Activated T-helper 1 cell treated with anti-CD3 and anti-CD28 coated beads, Interleukin-12 subunit alpha, Interleukin-12 subunit beta, Interleukin-2, Interleukin-4 antibody, amounts not matched to agents 30 ng/mL and 10 ng/mL and 1 ng/mL, durations not matched to agents 14 hours and 24 hours and 36 hours (primary cell): ENCODE measurements around the gene LKAAEAR1. TPM values are rescaled to one million over a fixed set of nuclear protein-coding genes. Genes with fewer than 3 reads are reported as not detected.
A peak's percentile ranks its signal among the peaks of the same experiment; 100 is the strongest.

Source experiments
- DNase-seq: peaks from one replicate; pipeline ENCODE4 v3.0.0; 2021; ENCODE audit warnings: low spot score
- H3K27ac Mint-ChIP-seq: one replicate; pipeline ENCODE4 v1.8.0; 2021; ENCODE audit warnings: mild to moderate bottlenecking, mixed read lengths
- H3K27me3 Mint-ChIP-seq: one replicate; pipeline ENCODE4 v1.8.0; 2022; ENCODE audit warnings: mild to moderate bottlenecking, moderate library complexity, mixed read lengths; ENCODE audit not compliant: insufficient read depth
- H3K36me3 Mint-ChIP-seq: one replicate; pipeline ENCODE4 v1.8.0; 2021; ENCODE audit warnings: low read depth, mixed read lengths
- H3K4me1 Mint-ChIP-seq: one replicate; pipeline ENCODE4 v1.8.0; 2021; ENCODE audit warnings: low read depth, mixed read lengths
- H3K4me3 Mint-ChIP-seq: one replicate; pipeline ENCODE4 v1.8.0; 2021; ENCODE audit warnings: mild to moderate bottlenecking, moderate library complexity, mixed read lengths
- H3K9me3 Mint-ChIP-seq: one replicate; pipeline ENCODE4 v1.8.0; 2021; ENCODE audit warnings: mixed read lengths
- intact Hi-C: fragments of 100-400 bp; cut with micrococcal nuclease; formaldehyde crosslinking; loops from one replicate; pipeline ENCODE4 v1.15.1; 2024
- total RNA-seq: library from RNA; stranded (reverse); gene quantifications from 2 replicates; pipeline ENCODE4 v1.2.3, GENCODE V29; 2022

LKAAEAR1 gene
- total RNA-seq, 1 donor from 2014 or later, result 0.31 TPM

GRCh38 chr20:64084685-64085152 lies 521 bp upstream of the LKAAEAR1 start:
- H3K4me3 Mint-ChIP-seq, result peak overlapping the region; percentile 81
- peak overlapping the region; percentile 67 for H3K27ac Mint-ChIP-seq
- H3K36me3 Mint-ChIP-seq, result no peaks in the 10 kb centered on the region
- H3K4me1 Mint-ChIP-seq, result peaks cover 15% of the 10 kb centered on the region
- intact Hi-C loops, result no loop called here
- DNase-seq, result no peak
- H3K9me3 Mint-ChIP-seq, result peaks cover 3% of the 10 kb centered on the region
- H3K27me3 Mint-ChIP-seq, result peaks cover 29% of the 10 kb centered on the region

- H3K4me1 Mint-ChIP-seq, result peaks cover 19% of the 10 kb centered on the region
- H3K4me3 Mint-ChIP-seq, result peak overlapping the region; percentile 72
- H3K9me3 Mint-ChIP-seq, result peaks cover 3% of the 10 kb centered on the region
- peak; percentile 67 for DNase-seq
- H3K36me3 Mint-ChIP-seq, result no peaks in the 10 kb centered on the region
- H3K27me3 Mint-ChIP-seq, result peaks cover 29% of the 10 kb centered on the region
- intact Hi-C loops, result loop anchor here (1.0 kb wide), 1 partner anchor 37 kb away; no protein-coding TSS in a partner anchor
- peak overlapping the region; percentile 55 for H3K27ac Mint-ChIP-seq
Observed at GRCh38 chr20:64083378-64083803, 807 bp downstream of the LKAAEAR1 start.

GRCh38 chr20:64082820-64083377 lies 1.3 kb downstream of the LKAAEAR1 start:
- DNase-seq, result no peak
- peaks cover 1% of the 10 kb centered on the region for H3K36me3 Mint-ChIP-seq
- H3K4me1 Mint-ChIP-seq, result peaks cover 21% of the 10 kb centered on the region

GRCh38 chr20:64082126-64082731 lies 2.0 kb downstream of the LKAAEAR1 start:
- Mint-ChIP-seq H3K36me3 (peaks cover 2% of the 10 kb centered on the region), H3K27ac (peak overlapping the region; percentile 44), H3K4me1 (peaks cover 24% of the 10 kb centered on the region), H3K4me3 (peak overlapping the region; percentile 65), H3K9me3 (no peaks in the 10 kb centered on the region), H3K27me3 (peaks cover 24% of the 10 kb centered on the region)
- no peak for DNase-seq
- intact Hi-C loops, result no loop called here

More at GRCh38 chr20:64082820-64083377, 1.3 kb downstream of the LKAAEAR1 start:
- H3K4me3 Mint-ChIP-seq, result peak overlapping the region; percentile 72
- intact Hi-C loops, result loop anchor here (1.0 kb wide), 1 partner anchor 37 kb away; no protein-coding TSS in a partner anchor
- H3K27me3 Mint-ChIP-seq, result peaks cover 24% of the 10 kb centered on the region
- peaks cover 3% of the 10 kb centered on the region for H3K9me3 Mint-ChIP-seq
- peak overlapping the region; percentile 55 for H3K27ac Mint-ChIP-seq

GRCh38 chr20:64081624-64081964 lies 2.6 kb downstream of the LKAAEAR1 start:
- Mint-ChIP-seq H3K27ac (peak overlapping the region; percentile 72), H3K9me3 (no peaks in the 10 kb centered on the region), H3K4me3 (peak overlapping the region; percentile 65), H3K4me1 (peaks cover 24% of the 10 kb centered on the region), H3K27me3 (peaks cover 24% of the 10 kb centered on the region), H3K36me3 (peaks cover 2% of the 10 kb centered on the region)
- no peak for DNase-seq
- intact Hi-C loops, result no loop called here

- Mint-ChIP-seq H3K27me3 (peaks cover 21% of the 10 kb centered on the region), H3K36me3 (peaks cover 3% of the 10 kb centered on the region), H3K27ac (peak overlapping the region; percentile 48), H3K4me1 (peaks cover 24% of the 10 kb centered on the region), H3K9me3 (no peaks in the 10 kb centered on the region), H3K4me3 (peak overlapping the region; percentile 72)
- no peak for DNase-seq
- intact Hi-C loops, result no loop called here
Observed at GRCh38 chr20:64080813-64081623, 3.2 kb downstream of the LKAAEAR1 start.

- Mint-ChIP-seq H3K4me1 (peaks cover 24% of the 10 kb centered on the region), H3K27ac (peak within 1 kb of the TSS; percentile 83), H3K36me3 (peaks cover 7% of the 10 kb centered on the region), H3K27me3 (peaks cover 13% of the 10 kb centered on the region), H3K9me3 (no peaks in the 10 kb centered on the region), H3K4me3 (peak within 1 kb of the TSS; percentile 93)
- no peak for DNase-seq
- intact Hi-C loops, result no loop called here
Observed at GRCh38 chr20:64080013-64080812, 4.0 kb downstream of the LKAAEAR1 start, which contains the start of gene OPRL1. OPRL1 (plus strand) TSS chr20:64080082; CDS start chr20:64092721, 12,639 bp downstream.

GRCh38 chr20:64079273-64080012 lies 4.8 kb downstream of the LKAAEAR1 start, which contains the start of gene RGS19:
RGS19 (minus strand) TSS chr20:64079518; CDS start chr20:64076886, 2,632 bp downstream.
- Mint-ChIP-seq H3K27ac (peak within 1 kb of the TSS; percentile 83), H3K27me3 (peaks cover 8% of the 10 kb centered on the region), H3K4me3 (peak within 1 kb of the TSS; percentile 93), H3K9me3 (no peaks in the 10 kb centered on the region), H3K4me1 (peaks cover 24% of the 10 kb centered on the region), H3K36me3 (peaks cover 8% of the 10 kb centered on the region)
- intact Hi-C loops, result loop anchor here (1.0 to 5.0 kb wide), 7 partner anchors 16 to 862 kb away; partner anchors contain the start of genes C20orf204, DNAJC5, PCMTD2 and RTEL1
- DNase-seq, result peak; percentile 75

GRCh38 chr20:64078934-64079272 lies 5.3 kb downstream of the LKAAEAR1 start:
- Mint-ChIP-seq H3K4me3 (peak overlapping the region; percentile 93), H3K27ac (peak overlapping the region; percentile 83), H3K9me3 (no peaks in the 10 kb centered on the region), H3K27me3 (peaks cover 4% of the 10 kb centered on the region), H3K4me1 (peaks cover 20% of the 10 kb centered on the region), H3K36me3 (peaks cover 8% of the 10 kb centered on the region)
- intact Hi-C loops, result loop anchor here (1.0 to 5.0 kb wide), 7 partner anchors 16 to 862 kb away; partner anchors contain the start of genes C20orf204, DNAJC5, PCMTD2 and RTEL1
- DNase-seq, result no peak

GRCh38 chr20:64077876-64078551 lies 6.2 kb downstream of the LKAAEAR1 start:
- intact Hi-C loops, result loop anchor here (1.0 to 5.0 kb wide), 6 partner anchors 12 to 861 kb away; partner anchors contain the start of genes C20orf204, DNAJC5, RTEL1 and YTHDF1
- peak; percentile 52 for DNase-seq
- Mint-ChIP-seq H3K4me1 (peaks cover 20% of the 10 kb centered on the region), H3K36me3 (peaks cover 8% of the 10 kb centered on the region), H3K27me3 (peaks cover 4% of the 10 kb centered on the region), H3K9me3 (no peaks in the 10 kb centered on the region), H3K4me3 (peak overlapping the region; percentile 93), H3K27ac (peak overlapping the region; percentile 84)

- intact Hi-C loops, result loop anchor here (1.0 to 5.0 kb wide), 6 partner anchors 11 to 860 kb away; partner anchors contain the start of genes C20orf204, DNAJC5, RTEL1 and YTHDF1
- peak overlapping the region; percentile 93 for H3K4me3 Mint-ChIP-seq
- H3K9me3 Mint-ChIP-seq, result no peaks in the 10 kb centered on the region
- H3K27me3 Mint-ChIP-seq, result peaks cover 2% of the 10 kb centered on the region
- DNase-seq, result no peak
- H3K27ac Mint-ChIP-seq, result peak overlapping the region; percentile 84
- H3K36me3 Mint-ChIP-seq, result peaks cover 9% of the 10 kb centered on the region
- H3K4me1 Mint-ChIP-seq, result peaks cover 19% of the 10 kb centered on the region
Observed at GRCh38 chr20:64077541-64077875, 6.7 kb downstream of the LKAAEAR1 start.
